ENCODE data around the gene DIO1.

The DIO1 gene

DNA sequence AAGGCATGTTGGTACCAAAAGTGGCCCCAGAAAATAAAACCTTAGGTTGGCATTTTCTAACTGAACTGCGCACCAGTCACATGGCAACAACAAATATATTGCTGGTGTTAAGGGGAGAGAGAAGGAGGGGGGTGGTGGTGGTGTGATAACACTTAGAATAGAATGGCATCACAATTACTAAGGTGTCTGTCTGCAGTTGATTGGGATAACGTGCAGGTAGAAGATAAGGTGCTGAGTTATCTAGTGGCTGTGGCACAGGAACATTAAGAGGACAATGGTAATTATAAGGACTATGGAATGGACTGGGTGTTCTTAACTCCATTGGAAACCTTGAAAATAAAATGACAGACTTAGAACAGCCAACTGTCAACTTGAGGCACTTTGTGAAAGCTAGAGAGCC is 3.0 kb upstream of the DIO1 start:
- TF ChIP-seq CTCF (IDR thresholded peaks at IDR 0.05; ENCODE audit: low read depth, low read length, missing control alignments) = no peak
- in situ Hi-C loops (cut with HindIII; ENCODE audit: low pct_ligation_motif_present, low sequenced_read_pairs) = no loop called here
- no peak for DNase-seq

DNA sequence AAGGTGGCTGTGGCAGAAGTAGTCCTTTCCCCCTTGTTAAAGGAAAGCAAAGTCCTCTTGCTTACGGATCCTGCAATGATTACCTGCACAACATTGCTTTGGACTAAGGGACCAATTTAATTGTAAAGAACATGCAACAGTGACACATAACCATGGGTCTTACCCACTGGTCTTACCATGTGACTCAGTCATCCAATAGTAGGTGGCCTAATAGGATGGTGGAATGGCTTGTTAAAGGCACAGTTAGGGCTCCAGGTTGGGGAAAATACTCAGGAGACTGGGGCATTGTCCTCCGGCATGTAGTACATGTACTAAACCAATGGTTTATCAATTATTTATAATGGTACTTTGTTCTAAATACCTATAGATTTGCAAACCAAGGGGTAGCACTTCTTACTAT is 2.3 kb upstream of the DIO1 start:
- DNase-seq = no peak
- Histone ChIP-seq H3K27ac (no peak overlapping the region), H3K27me3 (replicated peaks) (no peaks in the 10 kb centered on the region), H3K36me3 (replicated peaks) (peaks cover 2% of the 10 kb centered on the region), H3K4me3 (ENCODE audit: low read depth, low read length) (no peak overlapping the region)
- in situ Hi-C loops (cut with HindIII; ENCODE audit: low pct_ligation_motif_present, low sequenced_read_pairs) = no loop called here
- TF ChIP-seq CTCF (IDR thresholded peaks at IDR 0.05; ENCODE audit: low read depth, low read length, missing control alignments) = no peak

More for the DNA sequence above, 3.0 kb upstream of the DIO1 start:
- peaks cover 2% of the 10 kb centered on the region for H3K36me3 ChIP-seq (replicated peaks)
- no peak overlapping the region for H3K4me3 ChIP-seq (ENCODE audit: low read depth, low read length)
- H3K27ac ChIP-seq = no peak overlapping the region
- no peaks in the 10 kb centered on the region for H3K27me3 ChIP-seq (replicated peaks)

- no peaks in the 10 kb centered on the region for H3K27me3 ChIP-seq (replicated peaks)
- no peak overlapping the region for H3K4me3 ChIP-seq (ENCODE audit: low read depth, low read length)
- no peak overlapping the region for H3K27ac ChIP-seq
- DNase-seq = no peak
- H3K36me3 ChIP-seq (replicated peaks) = no peaks in the 10 kb centered on the region
- no peak for TF ChIP-seq CTCF (IDR thresholded peaks at IDR 0.05; ENCODE audit: low read depth, low read length, missing control alignments)
- in situ Hi-C loops (cut with HindIII; ENCODE audit: low pct_ligation_motif_present, low sequenced_read_pairs) = no loop called here
Measured at GRCh38 chr1:53892911-53893310, 1.1 kb upstream of the DIO1 start.

- no peak for TF ChIP-seq CTCF (IDR thresholded peaks at IDR 0.05; ENCODE audit: low read depth, low read length, missing control alignments)
- no peaks in the 10 kb centered on the region for H3K36me3 ChIP-seq (replicated peaks)
- DNase-seq = no peak
- no peak overlapping the region for H3K4me3 ChIP-seq (ENCODE audit: low read depth, low read length)
- H3K27me3 ChIP-seq (replicated peaks) = no peaks in the 10 kb centered on the region
- in situ Hi-C loops (cut with HindIII; ENCODE audit: low pct_ligation_motif_present, low sequenced_read_pairs) = no loop called here
- no peak overlapping the region for H3K27ac ChIP-seq
Measured at GRCh38 chr1:53894644-53895043, 657 bp downstream of the DIO1 start.

DNA sequence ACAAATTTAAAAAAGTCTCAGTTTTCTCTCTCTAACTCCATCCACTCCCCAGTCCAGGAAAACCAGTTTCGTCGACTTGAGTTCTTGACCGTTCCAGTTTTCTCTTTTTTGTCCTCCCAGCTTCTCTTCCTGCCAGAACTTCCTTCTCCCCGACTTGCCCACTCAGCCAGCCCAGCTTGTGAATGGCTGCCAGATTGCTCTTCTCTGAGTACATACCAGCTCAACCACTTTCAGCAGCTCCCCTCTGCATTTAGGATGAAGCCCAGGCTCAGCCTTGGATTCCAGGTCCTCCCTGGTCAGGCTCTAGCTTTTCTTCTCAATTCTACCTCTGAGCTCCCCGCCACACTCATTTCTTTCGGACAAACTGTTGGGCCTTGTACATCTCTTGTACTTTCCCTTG is 1.4 kb downstream of the DIO1 start:
- Histone ChIP-seq H3K27ac (no peak overlapping the region), H3K36me3 (replicated peaks) (no peaks in the 10 kb centered on the region), H3K27me3 (replicated peaks) (no peaks in the 10 kb centered on the region), H3K4me3 (ENCODE audit: low read depth, low read length) (no peak overlapping the region)
- no peak for TF ChIP-seq CTCF (IDR thresholded peaks at IDR 0.05; ENCODE audit: low read depth, low read length, missing control alignments)
- no peak for DNase-seq
- in situ Hi-C loops (cut with HindIII; ENCODE audit: low pct_ligation_motif_present, low sequenced_read_pairs) = no loop called here

DNA sequence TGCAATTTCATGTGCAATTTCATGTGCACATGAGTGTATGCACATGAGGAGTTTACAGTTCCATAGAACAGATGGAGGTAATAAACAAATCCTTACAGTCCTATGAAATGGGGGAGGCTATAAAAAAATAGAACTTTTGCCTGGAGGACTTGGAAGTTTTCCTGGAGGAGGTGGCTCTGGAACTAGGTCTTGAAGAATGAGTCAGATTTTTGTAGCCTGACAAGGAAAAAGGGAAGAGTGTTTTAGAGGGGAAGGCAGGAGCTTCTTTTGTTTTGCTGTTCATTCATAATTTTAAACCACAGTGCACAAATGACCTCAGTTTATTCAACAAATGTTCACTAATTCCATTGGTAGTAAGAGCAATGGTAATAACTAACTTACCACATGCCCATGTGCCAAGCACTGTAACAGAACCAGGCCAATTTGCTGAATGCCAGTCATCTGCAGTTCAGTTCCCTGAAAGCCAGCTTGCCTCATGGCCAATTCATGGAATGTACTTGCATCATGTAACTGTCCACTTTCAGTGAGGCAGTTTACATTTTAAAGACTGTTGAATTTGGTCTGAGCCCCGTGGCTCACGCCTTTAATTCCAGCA is 2.7 kb downstream of the DIO1 start:
- H3K4me3 ChIP-seq (ENCODE audit: low read depth, low read length) = no peak overlapping the region
- no peaks in the 10 kb centered on the region for H3K36me3 ChIP-seq (replicated peaks)
- no peaks in the 10 kb centered on the region for H3K27me3 ChIP-seq (replicated peaks)
- no peak for TF ChIP-seq CTCF (IDR thresholded peaks at IDR 0.05; ENCODE audit: low read depth, low read length, missing control alignments)
- in situ Hi-C loops (cut with HindIII; ENCODE audit: low pct_ligation_motif_present, low sequenced_read_pairs) = no loop called here
- DNase-seq = no peak
- no peak overlapping the region for H3K27ac ChIP-seq
